Measurements from ENCODE around the gene MARCHF9. TPM values are rescaled to one million over a fixed set of nuclear protein-coding genes. Genes with fewer than 3 reads are reported as not detected.

Gene MARCHF9
- polyA plus RNA-seq, 2 donors: 8.0 to 10.9 TPM

DNA sequence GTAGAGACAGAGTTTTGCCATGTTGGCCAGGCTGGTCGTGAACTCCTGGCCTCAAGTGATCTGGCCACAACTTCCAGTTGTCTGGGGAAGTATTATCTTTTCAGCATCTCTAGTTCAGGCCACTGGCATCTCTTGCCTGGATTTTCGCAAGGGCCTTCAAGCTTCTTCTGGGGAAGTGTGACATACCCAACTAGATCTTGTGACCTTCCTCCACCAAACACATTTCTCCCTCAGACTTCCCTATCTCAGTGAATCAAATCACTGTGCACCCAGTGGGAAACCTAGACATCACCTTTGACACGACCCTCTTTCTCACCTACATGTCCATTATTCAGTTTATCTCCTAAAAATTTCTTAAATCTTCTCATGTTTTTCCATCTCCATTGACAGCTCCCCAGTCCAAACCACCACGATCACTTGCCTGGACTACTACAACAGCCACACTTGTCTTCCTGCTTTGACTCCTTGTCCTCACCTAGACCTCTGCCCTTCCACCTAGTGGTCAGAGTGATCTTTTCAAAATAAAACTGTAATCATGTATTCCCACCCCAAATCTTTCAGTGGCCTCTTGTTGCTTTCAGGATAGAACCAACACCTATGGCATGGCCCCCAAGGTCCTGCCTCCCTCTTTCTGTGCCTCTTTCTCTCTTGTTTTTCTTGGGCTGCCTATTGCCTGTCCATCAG, 20.8 kb downstream of the MARCHF9 start:
- no peak overlapping the region for H3K27ac ChIP-seq (ENCODE audit: low read depth in 2 of 2, low read length in 1 of 2)
- no peaks in the 10 kb centered on the region for H3K9me3 ChIP-seq (ENCODE audit: control insufficient read depth in 2 of 2, insufficient read depth in 1 of 2, low read depth in 1 of 2, low read length in 1 of 2)
- WGBS, 2 donors: 86 to 90% methylated on average over 4 of the region's 4 CpGs

DNA sequence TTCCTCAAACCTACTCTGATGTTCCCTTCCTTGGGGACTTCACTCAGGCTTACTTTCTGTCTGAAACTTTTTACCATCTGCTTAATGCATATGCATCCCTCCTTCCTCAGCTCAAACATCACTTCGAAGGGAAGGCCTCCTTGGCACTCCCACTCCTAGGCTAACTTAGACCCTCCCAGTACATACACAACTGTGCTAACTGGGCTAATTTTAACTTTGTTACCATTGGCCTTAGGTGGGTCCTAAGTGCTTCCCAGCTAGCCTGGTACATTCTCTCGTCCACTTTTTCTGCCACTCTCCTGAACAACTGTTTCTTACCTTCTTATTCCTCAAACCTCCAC, 21.3 kb downstream of the MARCHF9 start:
- Histone ChIP-seq H3K27me3 (ENCODE audit: control insufficient read depth in 1 of 2, insufficient read depth in 2 of 2, low read length in 2 of 2) (no peaks in the 10 kb centered on the region), H3K4me3 (ENCODE audit: low read depth in 1 of 2, low read length in 2 of 2) (no peak overlapping the region), H3K4me1 (ENCODE audit: control insufficient read depth in 2 of 2, insufficient read depth in 2 of 2, low read length in 1 of 2) (peaks cover 2 to 6% of the 10 kb centered on the region in 2 donors), H3K27ac (ENCODE audit: low read depth in 2 of 2, low read length in 1 of 2) (no peak overlapping the region), H3K9me3 (ENCODE audit: control insufficient read depth in 2 of 2, insufficient read depth in 1 of 2, low read depth in 1 of 2, low read length in 1 of 2) (no peaks in the 10 kb centered on the region), H3K36me3 (ENCODE audit: control insufficient read depth in 2 of 2, insufficient read depth in 2 of 2, low read length in 1 of 2) (peaks cover 0 to 7% of the 10 kb centered on the region in 2 donors)
- 90 to 100% methylated on average over 2 of the region's 2 CpGs for WGBS, 2 donors

More for the DNA sequence above, 20.8 kb downstream of the MARCHF9 start:
- H3K27me3 ChIP-seq (ENCODE audit: control insufficient read depth in 1 of 2, insufficient read depth in 2 of 2, low read length in 2 of 2): no peaks in the 10 kb centered on the region
- peaks cover 4 to 6% of the 10 kb centered on the region in 2 donors for H3K4me1 ChIP-seq (ENCODE audit: control insufficient read depth in 2 of 2, insufficient read depth in 2 of 2, low read length in 1 of 2)
- H3K36me3 ChIP-seq (ENCODE audit: control insufficient read depth in 2 of 2, insufficient read depth in 2 of 2, low read length in 1 of 2): peaks cover 0 to 7% of the 10 kb centered on the region in 2 donors
- H3K4me3 ChIP-seq (ENCODE audit: low read depth in 1 of 2, low read length in 2 of 2): no peak overlapping the region

DNA sequence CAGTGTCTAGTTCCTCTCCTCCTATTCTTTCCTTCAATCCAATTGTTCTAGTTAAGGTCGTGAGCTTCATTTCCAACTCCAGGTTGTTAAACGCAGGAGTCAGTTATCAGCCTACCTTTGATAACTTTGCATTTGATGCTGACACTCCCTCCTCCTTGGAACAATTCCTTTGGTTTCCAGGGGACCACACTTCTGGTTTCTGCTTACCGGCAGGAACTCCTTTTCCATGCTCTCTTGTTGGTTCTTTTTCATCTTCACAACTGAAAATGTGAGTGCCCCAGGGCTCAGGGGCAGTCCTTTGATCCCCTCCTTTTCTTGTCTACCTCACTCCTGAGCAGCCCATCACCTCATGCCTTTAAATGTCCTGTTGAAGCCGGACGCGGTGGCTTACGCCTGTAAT, 22.5 kb downstream of the MARCHF9 start:
- WGBS, 2 donors: 88 to 90% methylated on average over 7 of the region's 7 CpGs
- H3K36me3 ChIP-seq (ENCODE audit: control insufficient read depth in 2 of 2, insufficient read depth in 2 of 2, low read length in 1 of 2): peaks cover 0 to 7% of the 10 kb centered on the region in 2 donors
- no peaks in the 10 kb centered on the region for H3K27me3 ChIP-seq (ENCODE audit: control insufficient read depth in 1 of 2, insufficient read depth in 2 of 2, low read length in 2 of 2)
- H3K4me1 ChIP-seq (ENCODE audit: control insufficient read depth in 2 of 2, insufficient read depth in 2 of 2, low read length in 1 of 2): peaks cover 0 to 4% of the 10 kb centered on the region in 2 donors
- H3K4me3 ChIP-seq (ENCODE audit: low read depth in 1 of 2, low read length in 2 of 2): no peak overlapping the region
- H3K27ac ChIP-seq (ENCODE audit: low read depth in 2 of 2, low read length in 1 of 2): no peak overlapping the region
- H3K9me3 ChIP-seq (ENCODE audit: control insufficient read depth in 2 of 2, insufficient read depth in 1 of 2, low read depth in 1 of 2, low read length in 1 of 2): no peaks in the 10 kb centered on the region

DNA sequence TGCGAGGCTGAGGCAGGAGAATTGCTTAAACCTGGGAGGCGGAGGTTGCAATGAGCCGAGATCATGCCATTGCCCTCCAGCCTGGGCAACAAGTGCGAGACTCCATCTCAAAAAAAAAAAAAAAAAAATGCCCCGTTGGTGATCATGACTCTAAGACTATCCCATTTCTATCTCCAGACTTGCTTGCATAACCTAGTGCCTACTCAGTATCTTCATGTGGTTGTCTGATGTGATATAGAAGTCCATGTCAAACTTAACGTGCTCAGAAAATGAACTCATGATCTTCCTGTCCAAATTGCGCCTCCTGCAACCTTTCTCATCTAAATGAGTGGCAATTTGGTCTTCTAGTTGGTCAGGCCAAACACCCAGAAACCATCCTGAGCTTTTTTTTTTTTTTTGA, 23.0 kb downstream of the MARCHF9 start:
- 93 to 94% methylated on average over 7 of the region's 7 CpGs for WGBS, 2 donors
- H3K27me3 ChIP-seq (ENCODE audit: control insufficient read depth in 1 of 2, insufficient read depth in 2 of 2, low read length in 2 of 2): no peaks in the 10 kb centered on the region
- H3K4me3 ChIP-seq (ENCODE audit: low read depth in 1 of 2, low read length in 2 of 2): no peak overlapping the region
- H3K27ac ChIP-seq (ENCODE audit: low read depth in 2 of 2, low read length in 1 of 2): no peak overlapping the region
- no peaks in the 10 kb centered on the region for H3K9me3 ChIP-seq (ENCODE audit: control insufficient read depth in 2 of 2, insufficient read depth in 1 of 2, low read depth in 1 of 2, low read length in 1 of 2)
- H3K4me1 ChIP-seq (ENCODE audit: control insufficient read depth in 2 of 2, insufficient read depth in 2 of 2, low read length in 1 of 2): peaks cover 0 to 4% of the 10 kb centered on the region in 2 donors
- peaks cover 0 to 7% of the 10 kb centered on the region in 2 donors for H3K36me3 ChIP-seq (ENCODE audit: control insufficient read depth in 2 of 2, insufficient read depth in 2 of 2, low read length in 1 of 2)

DNA sequence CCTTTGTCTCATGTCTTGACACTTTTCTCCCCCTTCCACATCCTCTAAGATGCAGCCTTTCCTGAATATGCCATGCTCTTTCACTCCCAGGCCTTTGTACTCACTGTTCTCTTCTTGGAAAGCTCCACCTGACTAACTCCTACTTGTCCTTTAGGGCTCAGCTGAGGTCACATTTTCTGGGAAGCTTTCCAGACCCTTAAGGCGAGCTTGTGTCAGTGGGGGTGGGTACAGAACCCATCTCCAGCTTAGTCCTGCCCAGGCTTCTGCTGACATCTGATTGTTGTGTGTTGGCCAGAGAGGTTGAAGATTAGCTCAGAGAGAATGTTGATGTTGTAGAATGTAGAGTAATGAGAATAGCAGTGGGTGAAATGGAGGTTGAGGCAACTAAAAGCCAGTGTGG, 24.8 kb downstream of the MARCHF9 start:
- H3K36me3 ChIP-seq (ENCODE audit: control insufficient read depth in 2 of 2, insufficient read depth in 2 of 2, low read length in 1 of 2): peaks cover 0 to 7% of the 10 kb centered on the region in 2 donors
- peaks cover 0 to 4% of the 10 kb centered on the region in 2 donors for H3K4me1 ChIP-seq (ENCODE audit: control insufficient read depth in 2 of 2, insufficient read depth in 2 of 2, low read length in 1 of 2)
- H3K4me3 ChIP-seq (ENCODE audit: low read depth in 1 of 2, low read length in 2 of 2): no peak overlapping the region
- no peaks in the 10 kb centered on the region for H3K9me3 ChIP-seq (ENCODE audit: control insufficient read depth in 2 of 2, insufficient read depth in 1 of 2, low read depth in 1 of 2, low read length in 1 of 2)
- H3K27me3 ChIP-seq (ENCODE audit: control insufficient read depth in 1 of 2, insufficient read depth in 2 of 2, low read length in 2 of 2): no peaks in the 10 kb centered on the region
- WGBS, 2 donors: 37 to 48% methylated on average over 1 of the region's 1 CpG
- no peak overlapping the region for H3K27ac ChIP-seq (ENCODE audit: low read depth in 2 of 2, low read length in 1 of 2)

DNA sequence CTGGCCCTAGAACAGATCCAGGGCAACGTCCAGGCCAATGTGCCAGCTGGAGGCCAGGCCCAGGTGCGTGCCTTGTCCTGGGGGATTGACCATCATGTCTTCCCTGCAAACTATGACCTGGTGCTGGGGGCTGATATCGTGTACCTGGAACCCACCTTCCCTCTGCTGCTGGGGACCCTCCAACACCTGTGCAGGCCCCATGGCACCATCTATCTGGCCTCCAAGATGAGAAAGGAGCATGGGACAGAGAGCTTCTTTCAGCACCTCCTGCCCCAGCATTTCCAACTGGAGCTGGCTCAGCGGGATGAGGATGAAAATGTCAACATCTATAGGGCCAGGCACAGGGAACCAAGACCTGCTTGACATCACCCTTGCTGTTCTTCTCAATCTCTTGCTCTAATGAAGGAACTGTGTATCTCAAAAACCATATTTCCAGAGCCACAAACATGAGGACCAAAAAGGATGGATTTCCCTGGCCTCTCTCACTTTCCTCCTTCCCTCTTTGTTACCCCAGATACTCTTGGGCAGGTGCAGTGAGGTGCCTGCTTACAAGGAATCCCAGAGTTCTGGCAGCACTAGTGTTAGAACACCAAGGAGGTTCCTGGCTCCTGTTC, 25.5 kb downstream of the MARCHF9 start:
- H3K36me3 ChIP-seq (ENCODE audit: control insufficient read depth in 2 of 2, insufficient read depth in 2 of 2, low read length in 1 of 2): peaks cover 0 to 7% of the 10 kb centered on the region in 2 donors
- peaks cover 0 to 4% of the 10 kb centered on the region in 2 donors for H3K4me1 ChIP-seq (ENCODE audit: control insufficient read depth in 2 of 2, insufficient read depth in 2 of 2, low read length in 1 of 2)
- no peaks in the 10 kb centered on the region for H3K27me3 ChIP-seq (ENCODE audit: control insufficient read depth in 1 of 2, insufficient read depth in 2 of 2, low read length in 2 of 2)
- 88 to 89% methylated on average over 4 of the region's 4 CpGs for WGBS, 2 donors
- no peak overlapping the region for H3K27ac ChIP-seq (ENCODE audit: low read depth in 2 of 2, low read length in 1 of 2)
- no peaks in the 10 kb centered on the region for H3K9me3 ChIP-seq (ENCODE audit: control insufficient read depth in 2 of 2, insufficient read depth in 1 of 2, low read depth in 1 of 2, low read length in 1 of 2)
- H3K4me3 ChIP-seq (ENCODE audit: low read depth in 1 of 2, low read length in 2 of 2): no peak overlapping the region

DNA sequence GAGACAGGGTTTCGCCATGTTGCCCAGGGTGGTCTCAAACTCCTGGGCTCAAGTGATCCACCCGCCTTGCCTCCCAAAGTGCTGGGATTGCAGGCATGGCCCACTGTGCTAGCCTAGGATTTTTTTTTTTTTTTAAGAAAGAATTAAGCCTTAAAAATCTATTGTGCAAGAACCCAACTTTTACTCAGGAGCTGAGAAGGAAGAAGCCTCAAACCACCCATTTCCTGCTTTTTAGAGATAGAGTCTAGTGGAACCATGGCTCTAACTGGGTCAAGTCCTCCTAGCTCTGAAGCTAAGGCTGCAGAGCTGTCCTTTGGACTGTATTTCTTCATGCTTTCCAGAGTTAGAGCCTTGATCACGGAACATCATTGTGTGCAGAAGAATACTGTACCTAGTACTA, 26.3 kb downstream of the MARCHF9 start:
- Histone ChIP-seq H3K27me3 (ENCODE audit: control insufficient read depth in 1 of 2, insufficient read depth in 2 of 2, low read length in 2 of 2) (no peaks in the 10 kb centered on the region), H3K9me3 (ENCODE audit: control insufficient read depth in 2 of 2, insufficient read depth in 1 of 2, low read depth in 1 of 2, low read length in 1 of 2) (no peaks in the 10 kb centered on the region), H3K4me1 (ENCODE audit: control insufficient read depth in 2 of 2, insufficient read depth in 2 of 2, low read length in 1 of 2) (peaks cover 0 to 4% of the 10 kb centered on the region in 2 donors), H3K4me3 (ENCODE audit: low read depth in 1 of 2, low read length in 2 of 2) (no peak overlapping the region), H3K27ac (ENCODE audit: low read depth in 2 of 2, low read length in 1 of 2) (no peak overlapping the region), H3K36me3 (ENCODE audit: control insufficient read depth in 2 of 2, insufficient read depth in 2 of 2, low read length in 1 of 2) (peaks cover 5 to 7% of the 10 kb centered on the region in 2 donors)
- 87 to 96% methylated on average over 3 of the region's 3 CpGs for WGBS, 2 donors

DNA sequence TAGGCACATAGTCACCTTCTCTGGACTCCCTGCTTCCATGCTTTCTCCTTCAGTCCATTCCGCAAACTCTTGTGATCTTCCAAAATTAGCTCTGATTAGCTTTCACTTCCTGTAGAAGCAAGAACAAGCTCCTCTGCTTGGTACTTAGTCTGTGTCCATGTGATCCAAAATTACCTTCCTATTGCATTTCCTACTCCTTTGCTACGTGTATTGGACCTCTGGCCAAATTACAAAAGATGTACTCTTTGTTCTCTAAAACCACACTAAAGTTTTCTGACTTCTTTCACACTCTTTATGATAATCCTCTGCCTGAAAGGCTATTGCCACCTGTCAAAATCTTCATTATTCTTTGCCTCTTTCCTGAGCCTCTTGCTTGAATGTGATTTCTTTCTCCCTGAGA, 26.9 kb downstream of the MARCHF9 start:
- Histone ChIP-seq H3K4me1 (ENCODE audit: control insufficient read depth in 2 of 2, insufficient read depth in 2 of 2, low read length in 1 of 2) (peaks cover 0 to 4% of the 10 kb centered on the region in 2 donors), H3K36me3 (ENCODE audit: control insufficient read depth in 2 of 2, insufficient read depth in 2 of 2, low read length in 1 of 2) (peaks cover 7 to 8% of the 10 kb centered on the region in 2 donors), H3K27ac (ENCODE audit: low read depth in 2 of 2, low read length in 1 of 2) (peak overlapping the region in 1 of 2 donors; percentile 13), H3K4me3 (ENCODE audit: low read depth in 1 of 2, low read length in 2 of 2) (no peak overlapping the region), H3K27me3 (ENCODE audit: control insufficient read depth in 1 of 2, insufficient read depth in 2 of 2, low read length in 2 of 2) (no peaks in the 10 kb centered on the region), H3K9me3 (ENCODE audit: control insufficient read depth in 2 of 2, insufficient read depth in 1 of 2, low read depth in 1 of 2, low read length in 1 of 2) (no peaks in the 10 kb centered on the region)
- WGBS, 2 donors: 58 to 68% methylated on average over 2 of the region's 2 CpGs

DNA sequence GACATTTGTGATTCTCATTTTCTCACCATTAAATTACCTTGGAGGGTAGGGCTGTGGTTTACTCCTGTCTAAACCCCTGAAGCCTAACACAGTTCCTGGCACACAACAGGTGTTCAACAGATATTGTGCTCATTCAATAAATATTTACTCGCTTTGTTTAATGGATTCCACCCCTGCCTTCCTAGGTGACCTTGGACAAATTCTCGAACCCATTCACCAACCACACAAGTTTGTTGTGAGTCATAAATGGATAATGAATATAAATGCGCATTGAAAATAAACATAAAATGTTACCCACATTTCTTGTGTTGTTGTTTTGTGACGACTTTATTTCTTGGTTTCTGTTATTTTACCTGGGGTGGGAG, 27.3 kb downstream of the MARCHF9 start:
- Histone ChIP-seq H3K27ac (ENCODE audit: low read depth in 2 of 2, low read length in 1 of 2) (no peak overlapping the region), H3K4me1 (ENCODE audit: control insufficient read depth in 2 of 2, insufficient read depth in 2 of 2, low read length in 1 of 2) (peaks cover 0 to 4% of the 10 kb centered on the region in 2 donors), H3K27me3 (ENCODE audit: control insufficient read depth in 1 of 2, insufficient read depth in 2 of 2, low read length in 2 of 2) (no peaks in the 10 kb centered on the region), H3K9me3 (ENCODE audit: control insufficient read depth in 2 of 2, insufficient read depth in 1 of 2, low read depth in 1 of 2, low read length in 1 of 2) (no peaks in the 10 kb centered on the region), H3K36me3 (ENCODE audit: control insufficient read depth in 2 of 2, insufficient read depth in 2 of 2, low read length in 1 of 2) (peaks cover 7 to 8% of the 10 kb centered on the region in 2 donors), H3K4me3 (ENCODE audit: low read depth in 1 of 2, low read length in 2 of 2) (no peak overlapping the region)
- 15 to 16% methylated on average over 4 of the region's 4 CpGs for WGBS, 2 donors

All from esophagus (tissue), 2 donors.